GM23248 (cell line): ENCODE data around the gene TMEM247.

Experiments
- EZH2 ChIP-seq: fragments of 200-600 bp; sonication (generic); IDR thresholded peaks from 2 replicates; pipeline ENCODE4 v1.6.1; 2018; ENCODE audit warnings: antibody characterized with exemption, mild to moderate bottlenecking; ENCODE audit not compliant: insufficient read depth, poor library complexity, severe bottlenecking
- EZH2phosphoT487 ChIP-seq: fragments of 200-600 bp; sonication (generic); IDR thresholded peaks from 2 replicates; pipeline ENCODE4 v1.6.1; 2018; ENCODE audit warnings: antibody characterized with exemption, moderate library complexity, mild to moderate bottlenecking, low read depth; ENCODE audit not compliant: insufficient read depth

DNA sequence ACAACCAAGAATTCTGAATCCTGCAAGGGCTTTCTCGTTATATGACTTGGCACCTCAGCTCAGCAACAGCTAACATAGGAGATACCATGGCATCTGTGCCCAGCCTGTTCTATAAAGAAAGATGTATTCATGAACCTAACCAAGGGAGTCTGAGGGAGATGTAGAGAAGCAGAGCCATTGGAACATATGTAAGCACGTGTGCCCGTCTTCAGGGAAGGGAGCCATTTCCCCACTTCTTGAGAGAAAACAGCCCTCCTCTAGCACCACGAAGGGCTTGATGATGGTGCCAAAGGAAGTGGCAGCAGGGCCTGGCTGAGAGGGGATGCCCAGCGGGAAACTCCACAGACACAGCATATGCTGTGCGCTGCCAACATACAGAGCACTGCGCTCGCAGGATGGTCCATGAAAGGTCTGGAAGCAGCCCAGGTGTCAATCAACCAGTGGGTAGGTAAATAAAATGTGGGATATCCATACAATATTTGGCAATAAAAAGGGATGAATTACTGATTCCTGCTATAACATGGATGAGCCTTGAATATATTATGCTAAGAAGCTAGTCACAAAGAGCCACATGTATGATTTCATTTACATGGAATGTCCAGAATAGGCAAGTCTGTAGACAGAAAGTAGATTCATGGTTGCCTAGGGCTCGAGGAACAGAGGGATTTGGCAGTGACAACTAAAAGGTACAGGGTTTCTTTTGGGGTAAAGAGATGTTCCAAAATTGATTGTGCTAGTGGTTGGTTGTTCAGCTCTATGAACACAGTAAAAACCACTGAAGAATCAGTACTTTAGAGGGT is 16.1 kb downstream of the TMEM247 start:
- TF ChIP-seq EZH2 (no peak), EZH2phosphoT487 (no peak)
